ENCODE measurements around the gene TMUB2. TPM values are rescaled to one million over a fixed set of nuclear protein-coding genes. Genes with fewer than 3 reads are reported as not detected.

TMUB2 gene
- total and polyA plus RNA-seq, 9 of the 15 experiments (the other 6 are each of a cell fraction or from before 2014, with no cell fraction given), result 4.1 to 29.8 (median 16.3) TPM

DNA sequence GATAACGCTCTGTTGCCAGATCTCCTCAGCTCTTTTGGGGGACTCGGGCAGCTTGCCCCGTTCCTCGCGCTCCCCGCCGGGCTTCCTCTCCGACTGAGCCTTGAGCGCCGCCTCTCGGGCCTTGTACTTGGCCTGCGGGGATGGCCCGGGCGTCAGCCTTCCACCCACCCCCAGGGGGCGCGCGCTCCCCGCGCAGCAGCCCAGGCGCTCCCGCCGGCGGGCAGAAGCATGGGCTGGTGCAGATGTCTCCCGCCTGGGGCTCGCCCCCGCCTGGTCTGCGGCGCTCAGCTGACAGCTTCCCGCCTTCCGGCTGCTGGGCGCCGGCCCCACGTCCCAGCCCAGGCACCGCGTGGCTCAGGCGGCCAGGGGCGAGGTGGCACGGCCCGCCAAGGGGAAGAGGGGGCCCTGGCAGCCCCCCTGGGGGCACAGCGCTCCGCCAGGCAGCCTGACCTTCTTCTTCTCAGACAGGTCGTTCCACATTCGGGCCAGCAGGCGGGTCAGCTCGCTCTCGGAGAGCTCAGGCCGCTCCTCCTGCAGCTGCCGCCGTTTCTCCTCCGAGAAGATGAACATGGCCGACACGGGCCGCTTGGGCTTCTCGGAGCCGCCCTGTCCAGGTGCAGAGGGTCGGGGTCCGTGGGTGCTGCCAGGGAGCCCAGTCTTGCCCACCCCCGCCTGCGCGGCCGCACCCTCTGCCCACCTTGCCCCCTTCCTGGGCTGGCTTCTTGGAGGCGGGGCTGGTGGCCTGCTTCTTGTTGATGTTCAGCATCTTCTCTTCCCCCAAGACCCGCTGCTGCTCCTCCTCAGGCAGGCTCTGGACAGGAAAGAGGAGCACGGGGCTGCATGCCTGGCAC is 23.8 kb downstream of the TMUB2 start (continued):
- TF ChIP-seq IRF9 (tag; IDR thresholded peaks at IDR 0.05) (no peak), POU5F1 (IDR thresholded peaks at IDR 0.05; ENCODE audit: borderline replicate concordance, low read depth, low read length, partially characterized antibody) (no peak), SRSF9 (IDR thresholded peaks at IDR 0.05; ENCODE audit: borderline replicate concordance, low read depth, low read length) (no peak), COPS2 (conservative IDR thresholded peaks at IDR 0.05) (no peak), FOXK1 (CRISPR knock-in tag; IDR thresholded peaks at IDR 0.05; ENCODE audit: borderline replicate concordance) (no peak), ZNF785 (CRISPR knock-in tag; IDR thresholded peaks at IDR 0.05) (no peak), SP2 (IDR thresholded peaks at IDR 0.05; ENCODE audit: extremely low read depth, low read depth, low read length, poor library complexity, severe bottlenecking) (no peak), BDP1 (IDR thresholded peaks at IDR 0.05; ENCODE audit: insufficient read depth, insufficient read length) (no peak), MYNN (IDR thresholded peaks at IDR 0.05) (peak; percentile 85; the same call in 1 of the 2 replicates), MYNN (CRISPR knock-in tag; IDR thresholded peaks at IDR 0.05) (no peak)
- TF ChIP-seq, protein P1, sequence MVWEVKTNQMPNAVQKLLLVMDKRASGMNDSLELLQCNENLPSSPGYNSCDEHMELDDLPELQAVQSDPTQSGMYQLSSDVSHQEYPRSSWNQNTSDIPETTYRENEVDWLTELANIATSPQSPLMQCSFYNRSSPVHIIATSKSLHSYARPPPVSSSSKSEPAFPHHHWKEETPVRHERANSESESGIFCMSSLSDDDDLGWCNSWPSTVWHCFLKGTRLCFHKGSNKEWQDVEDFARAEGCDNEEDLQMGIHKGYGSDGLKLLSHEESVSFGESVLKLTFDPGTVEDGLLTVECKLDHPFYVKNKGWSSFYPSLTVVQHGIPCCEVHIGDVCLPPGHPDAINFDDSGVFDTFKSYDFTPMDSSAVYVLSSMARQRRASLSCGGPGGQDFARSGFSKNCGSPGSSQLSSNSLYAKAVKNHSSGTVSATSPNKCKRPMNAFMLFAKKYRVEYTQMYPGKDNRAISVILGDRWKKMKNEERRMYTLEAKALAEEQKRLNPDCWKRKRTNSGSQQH (CRISPR knock-in tag; IDR thresholded peaks at IDR 0.05), result 0 out of 2 replicates have a peak, but pooled peaks have one; percentile 10
- TF ChIP-seq, protein P2, sequence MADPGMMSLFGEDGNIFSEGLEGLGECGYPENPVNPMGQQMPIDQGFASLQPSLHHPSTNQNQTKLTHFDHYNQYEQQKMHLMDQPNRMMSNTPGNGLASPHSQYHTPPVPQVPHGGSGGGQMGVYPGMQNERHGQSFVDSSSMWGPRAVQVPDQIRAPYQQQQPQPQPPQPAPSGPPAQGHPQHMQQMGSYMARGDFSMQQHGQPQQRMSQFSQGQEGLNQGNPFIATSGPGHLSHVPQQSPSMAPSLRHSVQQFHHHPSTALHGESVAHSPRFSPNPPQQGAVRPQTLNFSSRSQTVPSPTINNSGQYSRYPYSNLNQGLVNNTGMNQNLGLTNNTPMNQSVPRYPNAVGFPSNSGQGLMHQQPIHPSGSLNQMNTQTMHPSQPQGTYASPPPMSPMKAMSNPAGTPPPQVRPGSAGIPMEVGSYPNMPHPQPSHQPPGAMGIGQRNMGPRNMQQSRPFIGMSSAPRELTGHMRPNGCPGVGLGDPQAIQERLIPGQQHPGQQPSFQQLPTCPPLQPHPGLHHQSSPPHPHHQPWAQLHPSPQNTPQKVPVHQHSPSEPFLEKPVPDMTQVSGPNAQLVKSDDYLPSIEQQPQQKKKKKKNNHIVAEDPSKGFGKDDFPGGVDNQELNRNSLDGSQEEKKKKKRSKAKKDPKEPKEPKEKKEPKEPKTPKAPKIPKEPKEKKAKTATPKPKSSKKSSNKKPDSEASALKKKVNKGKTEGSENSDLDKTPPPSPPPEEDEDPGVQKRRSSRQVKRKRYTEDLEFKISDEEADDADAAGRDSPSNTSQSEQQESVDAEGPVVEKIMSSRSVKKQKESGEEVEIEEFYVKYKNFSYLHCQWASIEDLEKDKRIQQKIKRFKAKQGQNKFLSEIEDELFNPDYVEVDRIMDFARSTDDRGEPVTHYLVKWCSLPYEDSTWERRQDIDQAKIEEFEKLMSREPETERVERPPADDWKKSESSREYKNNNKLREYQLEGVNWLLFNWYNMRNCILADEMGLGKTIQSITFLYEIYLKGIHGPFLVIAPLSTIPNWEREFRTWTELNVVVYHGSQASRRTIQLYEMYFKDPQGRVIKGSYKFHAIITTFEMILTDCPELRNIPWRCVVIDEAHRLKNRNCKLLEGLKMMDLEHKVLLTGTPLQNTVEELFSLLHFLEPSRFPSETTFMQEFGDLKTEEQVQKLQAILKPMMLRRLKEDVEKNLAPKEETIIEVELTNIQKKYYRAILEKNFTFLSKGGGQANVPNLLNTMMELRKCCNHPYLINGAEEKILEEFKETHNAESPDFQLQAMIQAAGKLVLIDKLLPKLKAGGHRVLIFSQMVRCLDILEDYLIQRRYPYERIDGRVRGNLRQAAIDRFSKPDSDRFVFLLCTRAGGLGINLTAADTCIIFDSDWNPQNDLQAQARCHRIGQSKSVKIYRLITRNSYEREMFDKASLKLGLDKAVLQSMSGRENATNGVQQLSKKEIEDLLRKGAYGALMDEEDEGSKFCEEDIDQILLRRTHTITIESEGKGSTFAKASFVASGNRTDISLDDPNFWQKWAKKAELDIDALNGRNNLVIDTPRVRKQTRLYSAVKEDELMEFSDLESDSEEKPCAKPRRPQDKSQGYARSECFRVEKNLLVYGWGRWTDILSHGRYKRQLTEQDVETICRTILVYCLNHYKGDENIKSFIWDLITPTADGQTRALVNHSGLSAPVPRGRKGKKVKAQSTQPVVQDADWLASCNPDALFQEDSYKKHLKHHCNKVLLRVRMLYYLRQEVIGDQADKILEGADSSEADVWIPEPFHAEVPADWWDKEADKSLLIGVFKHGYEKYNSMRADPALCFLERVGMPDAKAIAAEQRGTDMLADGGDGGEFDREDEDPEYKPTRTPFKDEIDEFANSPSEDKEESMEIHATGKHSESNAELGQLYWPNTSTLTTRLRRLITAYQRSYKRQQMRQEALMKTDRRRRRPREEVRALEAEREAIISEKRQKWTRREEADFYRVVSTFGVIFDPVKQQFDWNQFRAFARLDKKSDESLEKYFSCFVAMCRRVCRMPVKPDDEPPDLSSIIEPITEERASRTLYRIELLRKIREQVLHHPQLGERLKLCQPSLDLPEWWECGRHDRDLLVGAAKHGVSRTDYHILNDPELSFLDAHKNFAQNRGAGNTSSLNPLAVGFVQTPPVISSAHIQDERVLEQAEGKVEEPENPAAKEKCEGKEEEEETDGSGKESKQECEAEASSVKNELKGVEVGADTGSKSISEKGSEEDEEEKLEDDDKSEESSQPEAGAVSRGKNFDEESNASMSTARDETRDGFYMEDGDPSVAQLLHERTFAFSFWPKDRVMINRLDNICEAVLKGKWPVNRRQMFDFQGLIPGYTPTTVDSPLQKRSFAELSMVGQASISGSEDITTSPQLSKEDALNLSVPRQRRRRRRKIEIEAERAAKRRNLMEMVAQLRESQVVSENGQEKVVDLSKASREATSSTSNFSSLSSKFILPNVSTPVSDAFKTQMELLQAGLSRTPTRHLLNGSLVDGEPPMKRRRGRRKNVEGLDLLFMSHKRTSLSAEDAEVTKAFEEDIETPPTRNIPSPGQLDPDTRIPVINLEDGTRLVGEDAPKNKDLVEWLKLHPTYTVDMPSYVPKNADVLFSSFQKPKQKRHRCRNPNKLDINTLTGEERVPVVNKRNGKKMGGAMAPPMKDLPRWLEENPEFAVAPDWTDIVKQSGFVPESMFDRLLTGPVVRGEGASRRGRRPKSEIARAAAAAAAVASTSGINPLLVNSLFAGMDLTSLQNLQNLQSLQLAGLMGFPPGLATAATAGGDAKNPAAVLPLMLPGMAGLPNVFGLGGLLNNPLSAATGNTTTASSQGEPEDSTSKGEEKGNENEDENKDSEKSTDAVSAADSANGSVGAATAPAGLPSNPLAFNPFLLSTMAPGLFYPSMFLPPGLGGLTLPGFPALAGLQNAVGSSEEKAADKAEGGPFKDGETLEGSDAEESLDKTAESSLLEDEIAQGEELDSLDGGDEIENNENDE (IDR thresholded peaks at IDR 0.05; ENCODE audit: low read depth, low read length), result no peak

Measured in K562 (cell line).